DOHH2 (cell line): Measurements from ENCODE around the gene CHRND.

Source experiments
- EZH2phosphoT487 ChIP-seq: fragments of 200-600 bp; sonication (generic); IDR thresholded peaks from 2 replicates; pipeline ENCODE4 v1.6.1; 2017; ENCODE audit warnings: borderline replicate concordance, mild to moderate bottlenecking, antibody characterized with exemption, low read length, moderate library complexity, mixed read lengths
- TF ChIP-seq, protein P1 (sequence below): fragments of 200-600 bp; sonication (generic); IDR thresholded peaks from one replicate; pipeline ENCODE4 v1.5.1; 2014; ENCODE audit warnings: antibody characterized with exemption, mild to moderate bottlenecking, low read depth, low read length; ENCODE audit not compliant: poor library complexity, severe bottlenecking

DNA sequence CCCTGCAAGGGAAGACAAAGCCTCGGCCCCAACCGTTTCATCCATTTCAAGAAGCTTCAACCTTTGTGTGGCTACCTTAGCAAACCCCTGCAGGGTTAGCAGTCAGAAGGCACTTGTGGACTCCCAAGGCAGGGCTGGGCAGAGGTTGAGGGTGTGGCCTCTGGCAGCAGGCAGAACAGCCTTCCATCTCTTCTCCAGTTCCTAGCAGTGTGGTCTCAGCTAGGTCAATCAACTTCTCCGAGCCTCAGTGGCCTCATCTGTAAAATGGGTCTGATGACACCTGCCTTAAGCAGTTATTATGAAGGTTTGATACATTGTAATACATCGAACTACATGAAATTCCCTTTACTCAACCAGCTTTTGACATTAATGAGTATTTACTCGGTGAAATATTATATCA lies 12.6 kb upstream of the CHRND start:
- TF ChIP-seq, protein P1, sequence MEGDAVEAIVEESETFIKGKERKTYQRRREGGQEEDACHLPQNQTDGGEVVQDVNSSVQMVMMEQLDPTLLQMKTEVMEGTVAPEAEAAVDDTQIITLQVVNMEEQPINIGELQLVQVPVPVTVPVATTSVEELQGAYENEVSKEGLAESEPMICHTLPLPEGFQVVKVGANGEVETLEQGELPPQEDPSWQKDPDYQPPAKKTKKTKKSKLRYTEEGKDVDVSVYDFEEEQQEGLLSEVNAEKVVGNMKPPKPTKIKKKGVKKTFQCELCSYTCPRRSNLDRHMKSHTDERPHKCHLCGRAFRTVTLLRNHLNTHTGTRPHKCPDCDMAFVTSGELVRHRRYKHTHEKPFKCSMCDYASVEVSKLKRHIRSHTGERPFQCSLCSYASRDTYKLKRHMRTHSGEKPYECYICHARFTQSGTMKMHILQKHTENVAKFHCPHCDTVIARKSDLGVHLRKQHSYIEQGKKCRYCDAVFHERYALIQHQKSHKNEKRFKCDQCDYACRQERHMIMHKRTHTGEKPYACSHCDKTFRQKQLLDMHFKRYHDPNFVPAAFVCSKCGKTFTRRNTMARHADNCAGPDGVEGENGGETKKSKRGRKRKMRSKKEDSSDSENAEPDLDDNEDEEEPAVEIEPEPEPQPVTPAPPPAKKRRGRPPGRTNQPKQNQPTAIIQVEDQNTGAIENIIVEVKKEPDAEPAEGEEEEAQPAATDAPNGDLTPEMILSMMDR, result no peak
- TF ChIP-seq EZH2phosphoT487, result no peak
